RPMI8226 (cell line): ENCODE results near the gene CNKSR2.

Source experiments
- DNase-seq: peaks from one replicate; pipeline ENCODE4 v3.0.0-alpha.2; 2015

CNKSR2 gene

DNA sequence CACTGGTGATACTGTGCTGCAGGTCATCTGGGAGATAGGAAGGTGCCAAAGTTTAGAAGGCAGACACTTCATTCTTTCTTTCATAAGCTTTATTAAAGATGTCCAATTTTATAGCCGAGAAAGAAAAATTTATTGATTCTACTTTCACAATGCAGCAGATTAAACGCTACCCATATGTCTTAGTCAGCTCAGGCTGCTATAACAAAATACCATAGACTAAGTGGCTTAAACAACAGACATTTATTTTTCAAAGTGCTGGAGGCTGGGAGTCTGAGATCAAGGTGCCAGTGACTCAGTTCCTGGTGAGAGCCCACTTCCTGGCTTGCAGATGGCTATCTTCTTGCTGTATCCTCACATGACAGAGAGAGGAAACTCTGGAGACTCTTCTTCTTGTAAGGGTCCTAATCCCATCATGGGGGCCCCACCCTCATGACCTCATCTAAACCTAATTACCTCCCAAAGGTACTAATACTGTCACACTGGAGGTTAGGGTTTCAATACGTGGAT, 317.3 kb downstream of the CNKSR2 start:
- no peak for DNase-seq

GRCh38 chrX:21698272-21698671, 324.1 kb downstream of the CNKSR2 start:
- DNase-seq = no peak

DNA sequence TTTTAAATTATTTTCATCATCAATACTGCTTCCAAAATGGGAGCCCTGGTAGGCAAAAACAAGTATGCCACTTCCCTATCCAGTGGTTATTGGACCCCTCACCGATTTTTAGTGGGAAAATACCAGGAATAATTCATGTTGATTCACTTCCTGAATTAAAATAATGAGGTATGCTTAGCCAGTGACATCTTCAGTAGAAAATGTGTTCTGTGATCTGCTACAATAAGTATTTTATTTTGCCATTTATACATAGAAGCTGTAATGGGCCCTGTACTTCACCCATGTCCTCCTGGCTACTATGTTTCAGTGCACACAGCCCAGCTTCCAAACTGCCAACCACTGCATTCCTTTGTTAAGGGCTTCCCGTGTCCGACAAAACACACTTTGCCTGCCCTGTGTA, 324.9 kb downstream of the CNKSR2 start:
- no peak for DNase-seq

DNA sequence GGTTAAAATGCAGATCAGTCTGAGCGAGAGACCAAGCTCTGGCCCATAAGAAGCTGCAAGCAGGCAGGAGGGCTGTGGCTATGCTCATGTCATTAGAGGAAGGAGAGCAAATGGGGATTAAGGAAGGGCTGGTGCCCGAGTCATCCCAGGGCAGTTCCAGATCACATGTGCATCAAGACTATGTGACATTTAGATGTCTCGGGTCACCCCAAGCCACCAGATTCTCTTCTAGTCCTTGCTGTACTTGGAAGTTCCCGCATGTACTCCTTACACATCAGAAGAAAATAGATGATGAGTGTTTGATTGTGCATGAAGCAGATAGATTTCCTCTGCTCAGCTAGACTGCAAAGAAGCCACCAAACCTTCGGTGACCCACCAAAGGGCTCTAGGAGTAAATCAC, 326.1 kb downstream of the CNKSR2 start:
- no peak for DNase-seq

- DNase-seq = no peak
These were observed 326.7 kb downstream of the CNKSR2 start for GRCh38 chrX:21700967-21701366.

- no peak for DNase-seq
These were observed 328.5 kb downstream of the CNKSR2 start for GRCh38 chrX:21702725-21703124.
